ENCODE data around the gene NAA15. TPM values are rescaled to one million over a fixed set of nuclear protein-coding genes. Genes with fewer than 3 reads are reported as not detected.

Gene NAA15
- total and polyA plus RNA-seq, 4 donors: 6.7 to 18.2 (median 11.1) TPM

DNA sequence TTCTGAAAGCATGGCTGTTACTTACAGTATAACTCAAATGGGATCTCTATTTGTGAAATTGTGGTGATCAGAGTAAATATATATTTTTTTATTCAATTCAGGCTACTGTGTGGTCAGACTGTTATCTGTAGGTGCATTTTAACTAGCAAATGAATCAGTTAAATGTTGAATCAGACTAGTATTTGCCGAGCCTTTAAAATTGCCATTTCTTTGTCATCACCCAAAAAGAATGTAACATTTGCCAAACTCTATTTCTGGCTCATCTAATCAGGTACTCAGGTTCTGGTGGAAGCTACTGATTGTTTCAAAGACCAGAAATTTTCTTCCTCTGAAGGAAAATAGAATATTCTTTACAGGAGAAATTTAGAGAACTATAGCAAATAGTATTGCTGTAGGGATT is 1.8 kb upstream of the NAA15 start (continued):
- TF ChIP-seq, protein P1, sequence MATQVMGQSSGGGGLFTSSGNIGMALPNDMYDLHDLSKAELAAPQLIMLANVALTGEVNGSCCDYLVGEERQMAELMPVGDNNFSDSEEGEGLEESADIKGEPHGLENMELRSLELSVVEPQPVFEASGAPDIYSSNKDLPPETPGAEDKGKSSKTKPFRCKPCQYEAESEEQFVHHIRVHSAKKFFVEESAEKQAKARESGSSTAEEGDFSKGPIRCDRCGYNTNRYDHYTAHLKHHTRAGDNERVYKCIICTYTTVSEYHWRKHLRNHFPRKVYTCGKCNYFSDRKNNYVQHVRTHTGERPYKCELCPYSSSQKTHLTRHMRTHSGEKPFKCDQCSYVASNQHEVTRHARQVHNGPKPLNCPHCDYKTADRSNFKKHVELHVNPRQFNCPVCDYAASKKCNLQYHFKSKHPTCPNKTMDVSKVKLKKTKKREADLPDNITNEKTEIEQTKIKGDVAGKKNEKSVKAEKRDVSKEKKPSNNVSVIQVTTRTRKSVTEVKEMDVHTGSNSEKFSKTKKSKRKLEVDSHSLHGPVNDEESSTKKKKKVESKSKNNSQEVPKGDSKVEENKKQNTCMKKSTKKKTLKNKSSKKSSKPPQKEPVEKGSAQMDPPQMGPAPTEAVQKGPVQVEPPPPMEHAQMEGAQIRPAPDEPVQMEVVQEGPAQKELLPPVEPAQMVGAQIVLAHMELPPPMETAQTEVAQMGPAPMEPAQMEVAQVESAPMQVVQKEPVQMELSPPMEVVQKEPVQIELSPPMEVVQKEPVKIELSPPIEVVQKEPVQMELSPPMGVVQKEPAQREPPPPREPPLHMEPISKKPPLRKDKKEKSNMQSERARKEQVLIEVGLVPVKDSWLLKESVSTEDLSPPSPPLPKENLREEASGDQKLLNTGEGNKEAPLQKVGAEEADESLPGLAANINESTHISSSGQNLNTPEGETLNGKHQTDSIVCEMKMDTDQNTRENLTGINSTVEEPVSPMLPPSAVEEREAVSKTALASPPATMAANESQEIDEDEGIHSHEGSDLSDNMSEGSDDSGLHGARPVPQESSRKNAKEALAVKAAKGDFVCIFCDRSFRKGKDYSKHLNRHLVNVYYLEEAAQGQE (IDR thresholded peaks at IDR 0.05): no peak

DNA sequence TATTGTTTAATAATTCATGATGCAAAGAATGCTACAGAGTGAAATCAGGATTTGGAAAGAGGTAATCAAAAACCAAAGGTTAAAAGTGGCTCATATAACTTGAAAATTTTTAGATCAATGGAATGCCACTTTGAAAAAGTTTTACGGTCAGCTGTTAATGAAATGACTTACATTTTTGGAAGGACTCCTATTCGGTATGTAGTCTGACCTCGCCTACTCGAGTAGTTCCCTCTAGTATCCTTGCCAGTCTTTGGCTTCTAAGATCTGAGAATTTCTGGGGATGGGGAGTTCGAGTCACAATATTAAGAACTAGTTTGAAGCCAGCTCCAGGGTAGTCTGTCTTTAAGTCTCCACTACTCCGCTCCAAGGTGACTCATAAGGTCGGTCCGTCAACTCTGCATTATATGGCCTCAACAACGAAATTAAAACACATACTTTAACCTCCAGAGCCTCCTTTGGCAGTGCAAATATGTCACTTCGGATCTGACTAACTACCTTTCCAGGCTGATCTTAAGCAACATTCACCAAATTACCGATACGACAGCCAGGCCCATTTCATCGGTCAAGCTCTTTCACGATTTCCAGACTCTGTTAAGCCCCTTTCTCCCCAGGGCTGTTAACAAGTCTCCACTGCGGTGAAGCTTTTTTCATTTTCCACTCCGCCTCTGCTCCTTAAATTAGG is 733 bp upstream of the NAA15 start:
- no peaks in the 10 kb centered on the region for H3K36me3 ChIP-seq (ENCODE audit: control insufficient read depth in 4 of 4, insufficient read depth in 3 of 4, low read depth in 1 of 4, low read length in 3 of 4)
- 4% methylated on average over 16 of the region's 16 CpGs for WGBS
- peak overlapping the region; percentile 94 to 99 for H3K27ac ChIP-seq (ENCODE audit: low read depth in 1 of 2, low read length in 2 of 2)
- TF ChIP-seq GABPA (IDR thresholded peaks at IDR 0.05 in 1 of 2, conservative IDR thresholded peaks at IDR 0.05 in 1 of 2) (no peak), HNF4G (IDR thresholded peaks at IDR 0.05) (no peak), RXRA (IDR thresholded peaks at IDR 0.05) (no peak), FOXA2 (IDR thresholded peaks at IDR 0.05) (no peak)
- TF ChIP-seq, protein P1 (IDR thresholded peaks at IDR 0.05): no peak
- H3K27me3 ChIP-seq (ENCODE audit: control insufficient read depth in 4 of 4, insufficient read depth in 4 of 4, low read length in 3 of 4): no peaks in the 10 kb centered on the region
- H3K9ac ChIP-seq (ENCODE audit: low read depth in 1 of 2, low read length in 2 of 2): peak overlapping the region; percentile 100
- H3K4me3 ChIP-seq (ENCODE audit: low read depth in 1 of 3, low read length in 3 of 3): peak overlapping the region; percentile 90 to 99 (median 96)
- peaks cover 0 to 33% (median 26%) of the 10 kb centered on the region in 4 donors for H3K4me1 ChIP-seq (ENCODE audit: control insufficient read depth in 4 of 4, insufficient read depth in 4 of 4, low read length in 3 of 4)
- no peak for DNase-seq (ENCODE audit: low spot score)
- no peaks in the 10 kb centered on the region for H3K9me3 ChIP-seq (ENCODE audit: control insufficient read depth in 4 of 4, low read length in 3 of 4)

DNA sequence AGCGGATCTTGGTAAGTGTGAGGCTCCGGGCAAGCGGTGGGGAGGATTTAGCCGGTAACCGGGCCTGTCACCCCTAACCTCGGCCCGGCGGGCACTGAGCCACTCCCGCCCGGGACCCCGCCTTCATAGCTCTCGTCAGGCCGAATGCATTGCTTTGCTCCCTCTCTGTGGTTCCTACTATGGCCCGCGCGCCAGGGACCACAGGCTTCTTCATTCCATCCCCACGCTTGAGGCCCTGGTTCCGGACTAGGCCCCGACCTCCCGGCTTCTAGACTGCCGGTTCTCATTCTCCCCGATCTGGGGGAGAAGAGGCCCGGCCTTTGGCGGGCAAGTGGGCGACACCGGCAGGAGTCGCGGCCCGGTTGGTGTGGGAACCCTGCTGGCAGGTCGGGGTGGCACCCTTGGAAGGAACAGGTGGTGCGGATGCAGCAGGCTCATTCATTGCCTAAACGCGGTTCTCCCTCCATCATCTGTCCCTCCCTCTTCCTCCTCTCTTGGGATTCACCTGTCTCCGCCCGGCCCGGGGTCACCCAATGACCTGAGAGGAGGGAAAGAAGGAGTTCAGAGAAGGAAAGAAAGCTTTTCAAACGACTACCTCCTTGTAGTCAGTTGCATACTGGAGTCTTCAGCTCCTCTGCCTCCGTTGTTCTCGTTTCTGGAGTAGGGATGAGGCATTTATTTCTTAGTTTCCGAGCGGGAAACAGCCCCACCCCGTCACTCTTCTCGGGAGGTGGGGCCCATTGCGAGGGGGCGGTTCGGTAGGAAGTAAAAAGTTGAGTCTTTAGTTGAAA is 711 bp downstream of the NAA15 start, which contains the start of gene NDUFC1:
NDUFC1 (minus strand) TSS at position 657 of the 791 bp plus-strand sequence. CDS start 6,679 bp downstream, outside the sequence.
- TF ChIP-seq RXRA (IDR thresholded peaks at IDR 0.05) (peak in 1 of 2 donors; percentile 18), FOXA1 (IDR thresholded peaks at IDR 0.05) (no peak), RAD21 (IDR thresholded peaks at IDR 0.05) (peak in 1 of 2 donors; percentile 11), EGR1 (IDR thresholded peaks at IDR 0.05; ENCODE audit: low read depth in 2 of 2) (no peak)
- TF ChIP-seq, protein P2, sequence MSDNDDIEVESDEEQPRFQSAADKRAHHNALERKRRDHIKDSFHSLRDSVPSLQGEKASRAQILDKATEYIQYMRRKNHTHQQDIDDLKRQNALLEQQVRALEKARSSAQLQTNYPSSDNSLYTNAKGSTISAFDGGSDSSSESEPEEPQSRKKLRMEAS (IDR thresholded peaks at IDR 0.05): no peak
- peak within 1 kb of the TSS; percentile 89 to 100 for H3K9ac ChIP-seq (ENCODE audit: low read depth in 1 of 2, low read length in 2 of 2)
- WGBS: under 1% methylated on average over 46 of the region's 46 CpGs
- H3K9me3 ChIP-seq (ENCODE audit: control insufficient read depth in 4 of 4, low read length in 3 of 4): no peaks in the 10 kb centered on the region
- H3K4me1 ChIP-seq (ENCODE audit: control insufficient read depth in 4 of 4, insufficient read depth in 4 of 4, low read length in 3 of 4): peaks cover 0 to 31% (median 21%) of the 10 kb centered on the region in 4 donors
- no peaks in the 10 kb centered on the region for H3K27me3 ChIP-seq (ENCODE audit: control insufficient read depth in 4 of 4, insufficient read depth in 4 of 4, low read length in 3 of 4)
- H3K4me3 ChIP-seq (ENCODE audit: low read depth in 1 of 3, low read length in 3 of 3): peak within 1 kb of the TSS; percentile 69 to 99 (median 90)
- peak within 1 kb of the TSS; percentile 94 to 99 for H3K27ac ChIP-seq (ENCODE audit: low read depth in 1 of 2, low read length in 2 of 2)
- no peaks in the 10 kb centered on the region for H3K36me3 ChIP-seq (ENCODE audit: control insufficient read depth in 4 of 4, insufficient read depth in 3 of 4, low read depth in 1 of 4, low read length in 3 of 4)
- DNase-seq (ENCODE audit: low spot score): peak; percentile 61
